Measurements from ENCODE around the gene HDHD2. TPM values are rescaled to one million over a fixed set of nuclear protein-coding genes. Genes with fewer than 3 reads are reported as not detected.

The HDHD2 gene
- total RNA-seq, 1 experiment from 2014 or later: 6.3 TPM

DNA sequence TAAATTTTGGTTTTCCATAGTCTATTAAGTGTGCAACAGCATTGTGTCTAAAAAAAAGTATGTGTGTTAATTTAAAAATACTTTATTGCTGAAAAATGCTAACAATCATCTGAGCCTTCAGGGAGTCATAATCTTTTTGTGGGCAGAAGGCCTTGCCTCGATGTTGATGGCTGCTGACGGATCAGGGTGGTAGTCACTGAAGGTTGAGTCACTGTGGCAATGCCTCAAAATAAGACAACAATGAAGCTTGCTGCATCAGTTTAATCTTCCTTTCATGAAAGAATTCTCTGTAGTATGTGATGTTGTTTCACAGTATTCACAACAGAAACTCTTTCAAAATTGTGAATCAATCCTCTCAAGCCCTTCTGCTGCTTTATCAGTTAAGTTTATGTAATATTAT is 31.3 kb downstream of the HDHD2 start:
- Histone ChIP-seq H3K4me3 (ENCODE audit: low read length) (no peak overlapping the region), H3K79me2 (ENCODE audit: low read length) (no peaks in the 10 kb centered on the region), H3F3A (ENCODE audit: low read length, unreplicated experiment) (no peaks in the 10 kb centered on the region), H4K20me1 (ENCODE audit: low read length) (no peaks in the 10 kb centered on the region), H3K9me2 (replicated peaks; ENCODE audit: low read length) (no peaks in the 10 kb centered on the region), H3K27ac (ENCODE audit: low read length) (no peak overlapping the region), H3K9me3 (ENCODE audit: low read length) (no peaks in the 10 kb centered on the region), H3K27me3 (ENCODE audit: low read length) (no peaks in the 10 kb centered on the region), H3K4me2 (ENCODE audit: low read length) (no peak overlapping the region), H2AFZ (ENCODE audit: low read length) (no peak overlapping the region), H3K9ac (ENCODE audit: low read length) (no peak overlapping the region), H3K4me1 (ENCODE audit: insufficient read depth, low read length) (no peaks in the 10 kb centered on the region), H3K36me3 (ENCODE audit: low read depth, low read length) (no peaks in the 10 kb centered on the region)
- ATAC-seq (no peak), DNase-seq (no peak)
- no TSS peak for BruUV-seq (replicated peaks)
- intact Hi-C loops (cut with micrococcal nuclease): no loop called here
- ChIA-PET POLR2A (ENCODE audit: unreplicated experiment) (no interaction called here), CTCF (interaction anchor here (0.6 kb wide), 1 partner anchor 91 kb away, joined by 6 read pairs; no protein-coding TSS in a partner anchor)
- no peak for TF ChIP-seq EZH2phosphoT487 (IDR thresholded peaks at IDR 0.05; ENCODE audit: borderline replicate concordance, low read length)
- no peak for TF ChIP-seq EZH2 (IDR thresholded peaks at IDR 0.05; ENCODE audit: low read length, unreplicated experiment)
- TF ChIP-seq, protein P1, sequence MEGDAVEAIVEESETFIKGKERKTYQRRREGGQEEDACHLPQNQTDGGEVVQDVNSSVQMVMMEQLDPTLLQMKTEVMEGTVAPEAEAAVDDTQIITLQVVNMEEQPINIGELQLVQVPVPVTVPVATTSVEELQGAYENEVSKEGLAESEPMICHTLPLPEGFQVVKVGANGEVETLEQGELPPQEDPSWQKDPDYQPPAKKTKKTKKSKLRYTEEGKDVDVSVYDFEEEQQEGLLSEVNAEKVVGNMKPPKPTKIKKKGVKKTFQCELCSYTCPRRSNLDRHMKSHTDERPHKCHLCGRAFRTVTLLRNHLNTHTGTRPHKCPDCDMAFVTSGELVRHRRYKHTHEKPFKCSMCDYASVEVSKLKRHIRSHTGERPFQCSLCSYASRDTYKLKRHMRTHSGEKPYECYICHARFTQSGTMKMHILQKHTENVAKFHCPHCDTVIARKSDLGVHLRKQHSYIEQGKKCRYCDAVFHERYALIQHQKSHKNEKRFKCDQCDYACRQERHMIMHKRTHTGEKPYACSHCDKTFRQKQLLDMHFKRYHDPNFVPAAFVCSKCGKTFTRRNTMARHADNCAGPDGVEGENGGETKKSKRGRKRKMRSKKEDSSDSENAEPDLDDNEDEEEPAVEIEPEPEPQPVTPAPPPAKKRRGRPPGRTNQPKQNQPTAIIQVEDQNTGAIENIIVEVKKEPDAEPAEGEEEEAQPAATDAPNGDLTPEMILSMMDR (conservative IDR thresholded peaks at IDR 0.05; ENCODE audit: low read depth, low read length): no peak

DNA sequence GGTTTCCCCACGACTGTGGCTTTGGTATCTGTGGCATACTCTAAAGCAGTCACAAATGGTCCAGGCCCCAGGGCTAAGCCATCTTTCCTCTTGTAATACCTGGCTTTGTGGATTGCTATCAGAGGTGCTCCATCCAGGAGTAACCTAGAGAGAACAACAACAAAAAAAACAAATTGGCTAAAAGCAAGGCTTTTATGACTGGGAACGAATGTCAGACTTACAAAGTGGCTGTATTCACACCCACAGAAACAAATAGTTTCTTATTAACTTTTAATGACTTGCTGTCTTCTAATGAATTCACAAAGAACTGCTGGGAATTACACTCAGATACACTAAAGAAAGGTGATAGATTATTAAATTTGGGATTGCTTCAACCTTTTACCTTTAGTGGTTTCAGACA is 35.1 kb downstream of the HDHD2 start:
- ATAC-seq (no peak), DNase-seq (no peak)
- no peak overlapping the region for H3K9ac ChIP-seq (ENCODE audit: low read length)
- H3K27ac ChIP-seq (ENCODE audit: low read length): no peak overlapping the region
- TF ChIP-seq, protein P1 (conservative IDR thresholded peaks at IDR 0.05; ENCODE audit: low read depth, low read length): no peak
- TF ChIP-seq EZH2 (IDR thresholded peaks at IDR 0.05; ENCODE audit: low read length, unreplicated experiment) (no peak), EZH2phosphoT487 (IDR thresholded peaks at IDR 0.05; ENCODE audit: borderline replicate concordance, low read length) (no peak)
- ChIA-PET CTCF (no interaction called here), POLR2A (ENCODE audit: unreplicated experiment) (no interaction called here)
- no peaks in the 10 kb centered on the region for H3K79me2 ChIP-seq (ENCODE audit: low read length)
- H3K4me1 ChIP-seq (ENCODE audit: insufficient read depth, low read length): no peaks in the 10 kb centered on the region
- H3K36me3 ChIP-seq (ENCODE audit: low read depth, low read length): no peaks in the 10 kb centered on the region
- H2AFZ ChIP-seq (ENCODE audit: low read length): no peak overlapping the region
- no peaks in the 10 kb centered on the region for H3K9me2 ChIP-seq (replicated peaks; ENCODE audit: low read length)
- no peak overlapping the region for H3K4me3 ChIP-seq (ENCODE audit: low read length)
- BruUV-seq (replicated peaks): no TSS peak
- no peaks in the 10 kb centered on the region for H3F3A ChIP-seq (ENCODE audit: low read length, unreplicated experiment)
- intact Hi-C loops (cut with micrococcal nuclease): no loop called here
- H3K9me3 ChIP-seq (ENCODE audit: low read length): no peaks in the 10 kb centered on the region
- no peak overlapping the region for H3K4me2 ChIP-seq (ENCODE audit: low read length)
- no peaks in the 10 kb centered on the region for H3K27me3 ChIP-seq (ENCODE audit: low read length)
- no peaks in the 10 kb centered on the region for H4K20me1 ChIP-seq (ENCODE audit: low read length)

DNA sequence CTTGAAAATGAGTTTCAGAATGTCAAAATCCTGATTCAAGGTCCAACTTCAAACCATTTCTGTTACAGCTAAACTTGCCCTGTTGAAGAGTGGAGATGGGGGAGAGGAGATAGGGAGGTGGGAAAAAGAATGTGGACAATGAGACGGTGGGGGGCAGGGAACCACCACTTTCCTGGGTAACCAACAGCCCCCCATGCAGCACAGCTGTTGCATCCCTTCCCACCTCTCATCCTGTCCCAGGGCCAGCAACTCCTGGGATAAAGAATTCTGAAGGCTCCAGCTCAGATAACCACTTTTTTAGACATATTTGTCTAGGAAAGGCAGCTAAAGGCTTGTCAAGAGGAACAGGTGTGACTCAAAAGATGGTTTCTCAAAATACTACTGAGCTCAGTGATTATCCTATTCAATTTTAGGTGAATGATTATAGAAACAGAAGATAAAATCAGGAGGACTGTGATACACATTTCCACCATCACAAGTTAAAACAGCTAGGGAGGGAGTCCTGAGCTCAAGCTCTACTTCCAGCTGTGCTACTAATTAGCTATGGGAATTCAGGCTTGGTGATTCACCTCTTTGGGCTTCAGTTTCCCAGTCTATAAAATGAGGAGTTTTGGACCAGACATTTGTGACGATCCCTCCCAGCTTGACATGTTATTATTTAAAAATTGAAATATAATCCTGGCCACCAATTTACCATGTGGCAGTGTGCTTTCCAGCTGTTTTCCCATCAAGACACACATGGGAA is 36.3 kb downstream of the HDHD2 start:
- no TSS peak for BruUV-seq (replicated peaks)
- ATAC-seq: no peak
- Histone ChIP-seq H3K27me3 (ENCODE audit: low read length) (no peaks in the 10 kb centered on the region), H3K4me3 (ENCODE audit: low read length) (no peak overlapping the region), H3K9me2 (replicated peaks; ENCODE audit: low read length) (no peaks in the 10 kb centered on the region), H3K36me3 (ENCODE audit: low read depth, low read length) (no peaks in the 10 kb centered on the region), H3K27ac (ENCODE audit: low read length) (no peak overlapping the region), H3K9me3 (ENCODE audit: low read length) (no peaks in the 10 kb centered on the region), H3K9ac (ENCODE audit: low read length) (no peak overlapping the region), H3K4me1 (ENCODE audit: insufficient read depth, low read length) (no peaks in the 10 kb centered on the region), H2AFZ (ENCODE audit: low read length) (no peak overlapping the region), H4K20me1 (ENCODE audit: low read length) (no peaks in the 10 kb centered on the region), H3K4me2 (ENCODE audit: low read length) (no peak overlapping the region), H3K79me2 (ENCODE audit: low read length) (no peaks in the 10 kb centered on the region), H3F3A (ENCODE audit: low read length, unreplicated experiment) (no peaks in the 10 kb centered on the region)
- ChIA-PET POLR2A (ENCODE audit: unreplicated experiment) (no interaction called here), CTCF (no interaction called here)
- intact Hi-C loops (cut with micrococcal nuclease): no loop called here
- DNase-seq: no peak
- TF ChIP-seq, protein P1 (conservative IDR thresholded peaks at IDR 0.05; ENCODE audit: low read depth, low read length): no peak
- TF ChIP-seq EZH2phosphoT487 (IDR thresholded peaks at IDR 0.05; ENCODE audit: borderline replicate concordance, low read length) (no peak), EZH2 (IDR thresholded peaks at IDR 0.05; ENCODE audit: low read length, unreplicated experiment) (no peak)
